Calu3 (cell line): ENCODE data around the gene MRPS5. TPM values are rescaled to one million over a fixed set of nuclear protein-coding genes. Genes with fewer than 3 reads are reported as not detected.

ENCODE experiments used
- BruUV-seq: library from RNA; stranded (reverse); fragments of 400-500 nt; replicated peaks from 2 replicates; lab custom pipeline; 2021; lab: Mats Ljungman, UMichigan
- CTCF ChIA-PET: fragments of 300-600 bp; sonication (Branson Sonifier 250); formaldehyde crosslinking; loops from one replicate; lab custom pipeline; 2022; ENCODE audit warnings: antibody characterized with exemption; lab: Charles Lee
- DNase-seq: peaks from one replicate; pipeline ENCODE4 v3.0.0; 2022
- H3K27ac Mint-ChIP-seq: one replicate; pipeline ENCODE4 v1.8.0; 2022; ENCODE audit warnings: mixed read lengths; ENCODE audit not compliant: unreplicated experiment
- H3K27me3 Mint-ChIP-seq: one replicate; pipeline ENCODE4 v1.8.0; 2022; ENCODE audit warnings: mixed read lengths; ENCODE audit not compliant: unreplicated experiment
- H3K36me3 Mint-ChIP-seq: one replicate; pipeline ENCODE4 v1.8.0; 2022; ENCODE audit warnings: mild to moderate bottlenecking, moderate library complexity, mixed read lengths; ENCODE audit not compliant: insufficient read depth, unreplicated experiment
- H3K4me1 Mint-ChIP-seq: one replicate; pipeline ENCODE4 v1.8.0; 2022; ENCODE audit warnings: mild to moderate bottlenecking, low read depth, mixed read lengths; ENCODE audit not compliant: unreplicated experiment
- H3K4me3 Mint-ChIP-seq: one replicate; pipeline ENCODE4 v1.8.0; 2022; ENCODE audit warnings: mild to moderate bottlenecking, low read depth, moderate library complexity, mixed read lengths; ENCODE audit not compliant: unreplicated experiment
- H3K9me3 Mint-ChIP-seq: one replicate; pipeline ENCODE4 v1.8.0; 2022; ENCODE audit warnings: low read depth, mixed read lengths; ENCODE audit not compliant: unreplicated experiment
- CTCF ChIP-seq: fragments of 200-600 bp; IDR thresholded peaks from one replicate; pipeline ENCODE4 v1.8.0; 2022; ENCODE audit warnings: antibody characterized with exemption; ENCODE audit not compliant: unreplicated experiment
- intact Hi-C: fragments of 100-400 bp; cut with micrococcal nuclease; formaldehyde crosslinking; loops from one replicate; pipeline ENCODE4 v1.10.0; 2022; ENCODE audit not compliant: unreplicated experiment
- total RNA-seq: library from RNA; stranded (reverse); gene quantifications from 2 replicates; pipeline ENCODE4 v1.2.3, GENCODE V29; 2022

Gene MRPS5
- total RNA-seq, 1 experiment from 2014 or later: 71.5 TPM

DNA sequence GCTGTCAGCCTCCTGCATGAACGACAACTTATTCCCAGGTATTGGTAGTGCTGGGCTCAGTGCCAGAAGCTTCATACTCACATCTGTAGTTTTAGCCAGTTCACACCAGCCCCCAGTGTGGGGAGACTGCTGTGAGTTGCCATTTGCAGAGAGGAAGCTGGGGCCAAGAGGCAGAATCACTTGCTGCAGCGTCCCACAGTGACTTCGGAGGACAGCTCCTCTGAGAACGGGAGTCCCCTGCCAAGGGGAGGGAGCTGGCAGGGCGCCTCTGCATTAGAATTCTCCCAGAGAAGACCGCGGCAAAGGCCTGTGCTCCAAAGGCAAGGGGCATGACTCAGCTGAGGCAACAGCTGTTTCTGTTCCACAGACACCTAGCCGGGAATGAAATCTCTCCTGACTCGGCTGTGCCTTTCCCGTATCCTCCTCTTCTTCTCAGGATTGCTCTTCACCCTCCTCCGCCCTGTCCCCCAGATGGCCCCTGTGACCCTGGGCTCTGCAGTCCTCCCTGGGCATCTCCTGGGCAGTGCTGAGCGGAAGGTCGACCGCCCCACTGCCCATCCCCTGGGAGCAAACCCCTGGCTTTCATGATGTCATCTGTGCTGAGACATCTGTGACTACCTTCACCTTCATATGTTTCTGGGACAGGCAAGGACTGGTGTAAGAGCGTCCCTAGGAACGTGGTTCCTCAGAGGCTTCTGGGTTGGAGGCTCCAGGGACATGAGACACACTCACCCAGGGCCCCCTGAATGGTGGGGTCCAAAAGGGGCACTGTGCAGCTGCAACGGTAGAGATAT, 78.1 kb downstream of the MRPS5 start:
- Mint-ChIP-seq H3K27ac (no peak overlapping the region), H3K27me3 (peaks cover 64% of the 10 kb centered on the region), H3K9me3 (peaks cover 7% of the 10 kb centered on the region), H3K36me3 (no peaks in the 10 kb centered on the region), H3K4me1 (no peaks in the 10 kb centered on the region), H3K4me3 (no peak overlapping the region)
- no peak for TF ChIP-seq CTCF
- BruUV-seq: no TSS peak
- DNase-seq: no peak
- intact Hi-C loops: no loop called here
- CTCF ChIA-PET: interaction anchor here (1.0 to 1.6 kb wide), 2 partner anchors 12 to 41 kb away, joined by 3 read pairs; no protein-coding TSS in a partner anchor

DNA sequence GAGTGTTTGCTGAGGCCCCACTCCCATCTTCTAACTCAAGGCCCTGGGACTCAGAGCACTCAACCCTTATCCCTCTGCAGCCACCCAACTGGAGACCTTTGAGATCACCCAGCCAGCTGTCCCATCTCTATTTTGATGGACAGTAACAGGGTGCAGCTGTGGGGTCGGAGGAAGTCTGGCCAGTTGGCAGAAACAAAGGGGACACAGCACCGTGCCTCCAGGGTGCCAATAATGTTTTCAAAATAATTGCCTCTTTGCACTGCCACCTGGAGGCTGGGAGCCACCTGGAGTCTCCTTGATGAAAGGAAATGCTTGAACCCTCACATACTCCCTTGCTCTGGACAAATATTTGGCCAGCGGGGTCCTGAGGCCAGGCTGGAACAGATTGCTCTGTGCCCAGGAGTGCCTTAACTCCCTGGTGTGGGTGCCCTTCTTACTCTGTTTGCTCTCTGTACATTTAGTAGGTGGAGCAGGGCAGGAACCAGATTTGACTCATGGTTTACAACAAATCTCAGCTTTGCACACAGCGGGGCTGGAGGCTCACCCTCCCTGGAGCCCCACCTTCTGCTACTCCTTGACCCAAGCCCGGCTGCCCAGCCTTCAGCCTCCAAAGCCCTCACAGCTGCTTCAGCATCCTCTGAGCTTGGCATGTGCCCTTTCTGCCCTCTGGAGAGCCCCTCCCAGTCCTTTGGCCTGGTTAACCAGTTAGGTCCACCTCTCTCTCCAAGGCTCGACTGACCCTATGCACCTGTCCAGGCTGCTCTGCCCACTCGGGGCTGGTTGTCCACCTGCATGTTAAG, 78.9 kb downstream of the MRPS5 start:
- no peak for DNase-seq
- peaks cover 15% of the 10 kb centered on the region for H3K9me3 Mint-ChIP-seq
- BruUV-seq: no TSS peak
- CTCF ChIA-PET: interaction anchor here (1.0 to 1.6 kb wide), 2 partner anchors 11 to 40 kb away, joined by 3 read pairs; no protein-coding TSS in a partner anchor
- H3K27ac Mint-ChIP-seq: no peak overlapping the region
- H3K27me3 Mint-ChIP-seq: peaks cover 73% of the 10 kb centered on the region
- no peaks in the 10 kb centered on the region for H3K36me3 Mint-ChIP-seq
- TF ChIP-seq CTCF: no peak
- H3K4me1 Mint-ChIP-seq: no peaks in the 10 kb centered on the region
- H3K4me3 Mint-ChIP-seq: no peak overlapping the region
- intact Hi-C loops: no loop called here

DNA sequence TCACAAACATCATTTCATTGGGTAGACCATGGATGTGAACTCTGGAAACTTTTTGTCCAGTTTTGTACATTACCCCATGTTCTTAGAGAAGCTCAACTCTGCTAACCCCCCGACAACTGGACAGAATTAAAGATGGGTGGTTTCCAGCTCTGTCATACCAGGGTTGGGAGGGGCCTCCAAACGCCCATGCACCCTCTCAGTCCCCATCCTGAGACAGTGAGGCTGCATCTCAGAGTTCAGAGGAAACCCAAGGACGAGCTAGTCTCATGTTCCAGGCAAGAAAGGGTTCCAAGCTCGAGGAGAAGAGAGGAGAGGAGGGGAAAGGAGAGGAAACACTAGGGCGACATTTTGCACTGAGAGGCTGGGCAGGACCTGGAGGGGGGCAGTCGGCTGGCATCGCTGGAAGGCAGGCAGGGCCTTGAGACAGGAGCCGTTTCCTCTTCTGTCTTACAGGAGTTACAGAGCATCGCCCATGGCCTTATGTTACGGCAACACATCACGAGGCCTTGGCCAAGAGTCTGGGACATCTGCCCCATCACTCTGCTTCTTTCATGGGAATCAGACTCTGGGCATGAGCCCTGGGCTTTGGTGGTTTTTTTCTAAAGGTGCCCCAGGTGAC, 79.7 kb downstream of the MRPS5 start:
- H3K36me3 Mint-ChIP-seq: no peaks in the 10 kb centered on the region
- CTCF ChIA-PET: no interaction called here
- intact Hi-C loops: no loop called here
- TF ChIP-seq CTCF: no peak
- no peak for DNase-seq
- peaks cover 74% of the 10 kb centered on the region for H3K27me3 Mint-ChIP-seq
- H3K4me3 Mint-ChIP-seq: no peak overlapping the region
- peaks cover 6% of the 10 kb centered on the region for H3K4me1 Mint-ChIP-seq
- no TSS peak for BruUV-seq
- peaks cover 23% of the 10 kb centered on the region for H3K9me3 Mint-ChIP-seq
- no peak overlapping the region for H3K27ac Mint-ChIP-seq

GRCh38 chr2:95041060-95041823, 80.4 kb downstream of the MRPS5 start:
- Mint-ChIP-seq H3K36me3 (no peaks in the 10 kb centered on the region), H3K27ac (no peak overlapping the region), H3K9me3 (peaks cover 29% of the 10 kb centered on the region), H3K4me3 (no peak overlapping the region), H3K27me3 (peaks cover 79% of the 10 kb centered on the region), H3K4me1 (peaks cover 8% of the 10 kb centered on the region)
- BruUV-seq: no TSS peak
- intact Hi-C loops: no loop called here
- CTCF ChIA-PET: no interaction called here
- TF ChIP-seq CTCF: no peak
- no peak for DNase-seq
